A673 (cell line): ENCODE data around the gene TNFRSF25.

Experiments used
- CTCF ChIP-seq: fragments of 300-800, 200-600 bp; sonication (generic); conservative IDR thresholded peaks from 2 replicates; pipeline ENCODE4 v1.5.1; 2017; ENCODE audit warnings: low read depth, mild to moderate bottlenecking, antibody characterized with exemption, low read length, moderate library complexity, mixed read lengths
- EZH2 ChIP-seq: fragments of 200-600 bp; sonication (generic); IDR thresholded peaks from 2 replicates; pipeline ENCODE4 v1.6.1; 2017; ENCODE audit warnings: borderline replicate concordance, low read depth, mild to moderate bottlenecking, mixed read lengths, antibody characterized with exemption, low read length; ENCODE audit not compliant: poor library complexity, severe bottlenecking

GRCh38 chr1:6440198-6441126 lies 25.5 kb downstream of the TNFRSF25 start:
- no peak for TF ChIP-seq EZH2
- peak; percentile 38; the same call in 1 of the 2 replicates for TF ChIP-seq CTCF
